Measurements from ENCODE around the gene NAGLU.
A peak's percentile ranks its signal among the peaks of the same experiment; 100 is the strongest.

The NAGLU gene

DNA sequence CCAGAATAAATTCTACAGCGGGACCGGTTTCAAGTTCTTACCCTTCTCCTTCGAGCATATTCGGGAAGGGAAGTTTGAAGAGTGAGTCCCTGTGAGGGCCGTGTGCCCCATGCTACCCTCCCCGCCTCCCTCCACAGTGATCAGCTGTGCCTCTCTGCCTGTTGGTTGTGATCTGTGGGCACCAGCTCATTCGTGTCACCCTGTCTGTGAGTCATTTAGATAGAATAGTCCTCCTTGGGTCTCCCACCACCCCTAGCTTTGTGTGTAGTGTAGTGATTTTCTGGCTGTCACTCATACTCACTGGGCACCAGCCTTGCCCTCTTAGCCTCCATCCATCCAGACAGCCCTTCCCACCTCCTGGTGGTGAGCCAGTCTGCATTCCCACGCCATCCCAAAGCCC, 15.0 kb upstream of the NAGLU start:
- H3K36me3 ChIP-seq (ENCODE audit: control insufficient read depth, insufficient read depth, low read length), result peaks cover 10% of the 10 kb centered on the region
- H3K27ac ChIP-seq (ENCODE audit: low read length), result no peak overlapping the region
- peaks cover 4% of the 10 kb centered on the region for H3K4me1 ChIP-seq (ENCODE audit: control insufficient read depth, insufficient read depth, low read length)

DNA sequence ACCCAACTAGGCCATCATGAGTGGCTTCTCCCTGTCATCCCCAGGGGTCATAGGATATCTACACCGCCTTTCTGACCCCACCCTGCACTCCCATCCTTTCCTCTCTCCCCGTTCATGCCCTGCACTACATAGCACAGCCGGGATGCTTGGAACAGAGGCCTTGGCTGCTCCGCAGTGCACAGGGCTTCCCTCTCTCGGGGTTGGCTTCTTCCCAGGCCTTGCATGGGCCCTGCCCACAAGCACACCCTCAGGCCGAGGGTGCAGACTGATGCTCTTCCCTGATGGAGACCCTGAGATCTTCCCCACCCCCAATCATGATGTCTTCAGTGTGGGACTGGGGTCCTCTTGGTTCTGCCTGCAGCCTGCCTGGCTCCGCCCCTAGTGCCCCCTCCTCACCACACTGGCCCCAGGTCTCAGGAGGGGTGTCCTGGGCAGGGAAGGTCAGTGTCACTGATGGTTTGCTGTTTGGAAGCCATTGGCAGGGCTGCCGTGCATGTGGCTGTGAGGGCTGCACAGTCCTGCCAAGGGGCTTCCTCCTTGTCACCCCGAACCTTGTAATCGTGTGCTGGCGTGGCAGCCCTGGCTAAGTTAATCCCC, 14.3 kb upstream of the NAGLU start:
- WGBS (ENCODE audit: insufficient coverage, insufficient read length), result no CpG with 5 or more reads among the region's 11 CpGs
- H3K27me3 ChIP-seq (ENCODE audit: control insufficient read depth, insufficient read depth, low read length), result no peaks in the 10 kb centered on the region
- peaks cover 4% of the 10 kb centered on the region for H3K4me1 ChIP-seq (ENCODE audit: control insufficient read depth, insufficient read depth, low read length)

More for the DNA sequence above, 15.0 kb upstream of the NAGLU start:
- Histone ChIP-seq H3K27me3 (ENCODE audit: control insufficient read depth, insufficient read depth, low read length) (no peaks in the 10 kb centered on the region), H3K4me3 (ENCODE audit: low read length) (no peak overlapping the region), H3K9me3 (ENCODE audit: control insufficient read depth, insufficient read depth, low read length) (no peaks in the 10 kb centered on the region)
- WGBS (ENCODE audit: insufficient coverage, insufficient read length), result no CpG with 5 or more reads among the region's 8 CpGs
- DNase-seq (ENCODE audit: low read depth, low spot score), result no peak

DNA sequence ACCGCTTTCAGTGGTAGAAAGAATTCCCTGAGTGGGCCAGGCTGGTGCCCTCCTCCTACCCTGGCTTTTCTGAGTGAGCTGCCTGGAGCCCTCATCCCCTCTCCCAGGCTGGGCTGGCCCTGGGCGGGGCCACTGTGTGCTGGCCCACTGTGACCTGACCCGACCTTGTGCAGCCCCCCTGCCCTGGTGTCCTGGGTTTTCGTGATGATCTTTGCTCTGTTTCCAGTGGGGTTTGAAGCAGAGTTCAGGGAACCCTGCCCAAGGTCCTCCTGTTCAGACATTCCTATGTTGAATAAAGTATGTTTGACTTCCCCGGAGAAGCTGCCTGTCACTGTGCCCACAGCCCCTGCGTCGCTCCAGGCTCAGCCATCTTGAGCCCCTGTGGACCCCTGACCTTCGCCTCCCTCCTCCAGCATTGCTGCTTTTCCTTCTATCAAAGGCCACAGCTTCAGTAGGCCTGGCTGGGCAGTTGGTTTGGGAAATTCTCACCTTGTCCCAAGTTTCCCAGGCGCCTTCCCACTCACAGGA, 13.7 kb upstream of the NAGLU start:
- peaks cover 4% of the 10 kb centered on the region for H3K4me1 ChIP-seq (ENCODE audit: control insufficient read depth, insufficient read depth, low read length)

More for the DNA sequence above, 14.3 kb upstream of the NAGLU start:
- Histone ChIP-seq H3K36me3 (ENCODE audit: control insufficient read depth, insufficient read depth, low read length) (peaks cover 10% of the 10 kb centered on the region), H3K9me3 (ENCODE audit: control insufficient read depth, insufficient read depth, low read length) (no peaks in the 10 kb centered on the region), H3K27ac (ENCODE audit: low read length) (no peak overlapping the region), H3K4me3 (ENCODE audit: low read length) (no peak overlapping the region)
- no peak for DNase-seq (ENCODE audit: low read depth, low spot score)

DNA sequence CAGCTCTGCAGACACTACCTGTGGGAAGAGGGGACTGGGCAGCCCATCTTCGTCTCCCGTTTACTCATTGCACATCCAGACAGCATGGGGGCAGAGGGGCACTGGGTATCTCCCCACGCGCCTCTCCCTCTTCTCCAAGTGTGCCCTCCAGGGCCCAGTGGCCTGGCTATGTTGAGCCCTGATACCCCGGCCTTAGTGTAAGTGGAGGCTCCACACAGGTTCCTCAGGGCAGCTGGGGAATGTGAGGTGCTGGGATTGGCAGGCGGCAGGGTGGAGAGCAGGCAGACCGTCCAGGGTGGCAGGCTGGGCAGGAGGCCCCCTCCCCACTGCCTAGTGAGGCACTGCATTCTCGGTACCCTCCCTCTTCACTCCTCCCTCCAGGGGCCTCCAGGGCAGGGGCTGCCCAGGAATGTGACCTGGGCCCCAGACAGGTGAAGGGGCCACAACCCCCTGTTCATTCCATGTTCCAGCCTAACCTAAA, 13.2 kb upstream of the NAGLU start:
- Histone ChIP-seq H3K36me3 (ENCODE audit: control insufficient read depth, insufficient read depth, low read length) (peaks cover 10% of the 10 kb centered on the region), H3K27ac (ENCODE audit: low read length) (no peak overlapping the region), H3K4me1 (ENCODE audit: control insufficient read depth, insufficient read depth, low read length) (peaks cover 4% of the 10 kb centered on the region), H3K9me3 (ENCODE audit: control insufficient read depth, insufficient read depth, low read length) (no peaks in the 10 kb centered on the region), H3K4me3 (ENCODE audit: low read length) (no peak overlapping the region), H3K27me3 (ENCODE audit: control insufficient read depth, insufficient read depth, low read length) (no peaks in the 10 kb centered on the region)
- no peak for DNase-seq (ENCODE audit: low read depth, low spot score)
- WGBS (ENCODE audit: insufficient coverage, insufficient read length), result no CpG with 5 or more reads among the region's 8 CpGs

More for the DNA sequence above, 13.7 kb upstream of the NAGLU start:
- H3K36me3 ChIP-seq (ENCODE audit: control insufficient read depth, insufficient read depth, low read length), result peaks cover 10% of the 10 kb centered on the region
- H3K4me3 ChIP-seq (ENCODE audit: low read length), result no peak overlapping the region
- H3K9me3 ChIP-seq (ENCODE audit: control insufficient read depth, insufficient read depth, low read length), result no peaks in the 10 kb centered on the region
- H3K27ac ChIP-seq (ENCODE audit: low read length), result no peak overlapping the region
- no CpG with 5 or more reads among the region's 9 CpGs for WGBS (ENCODE audit: insufficient coverage, insufficient read length)
- no peak for DNase-seq (ENCODE audit: low read depth, low spot score)
- H3K27me3 ChIP-seq (ENCODE audit: control insufficient read depth, insufficient read depth, low read length), result no peaks in the 10 kb centered on the region

DNA sequence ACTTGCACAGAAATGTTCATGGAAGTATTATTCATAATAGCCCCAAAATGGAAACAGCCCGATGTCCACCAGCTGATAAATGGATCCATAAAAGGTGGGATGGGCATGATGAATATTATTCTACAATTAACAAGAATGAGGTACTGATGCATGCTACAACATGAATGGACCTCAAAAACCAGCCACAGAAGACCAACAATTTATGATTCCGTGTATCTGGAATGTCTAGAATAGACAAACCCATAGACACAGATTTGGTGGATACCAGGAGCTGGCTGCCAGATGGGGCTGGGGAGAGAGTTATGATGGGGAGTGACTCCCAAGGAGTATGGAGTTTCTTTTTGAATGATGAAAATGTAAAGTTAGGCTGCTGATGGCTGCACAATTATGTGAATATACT, 10.8 kb upstream of the NAGLU start:
- WGBS (ENCODE audit: insufficient coverage, insufficient read length), result no CpG with 5 or more reads among the region's 2 CpGs
- Histone ChIP-seq H3K4me3 (ENCODE audit: low read length) (no peak overlapping the region), H3K4me1 (ENCODE audit: control insufficient read depth, insufficient read depth, low read length) (no peaks in the 10 kb centered on the region; the same call in 1 of the 2 replicates), H3K27me3 (ENCODE audit: control insufficient read depth, insufficient read depth, low read length) (no peaks in the 10 kb centered on the region), H3K9me3 (ENCODE audit: control insufficient read depth, insufficient read depth, low read length) (no peaks in the 10 kb centered on the region), H3K27ac (ENCODE audit: low read length) (no peak overlapping the region), H3K36me3 (ENCODE audit: control insufficient read depth, insufficient read depth, low read length) (peaks cover 10% of the 10 kb centered on the region)
- DNase-seq (ENCODE audit: low read depth, low spot score), result no peak

DNA sequence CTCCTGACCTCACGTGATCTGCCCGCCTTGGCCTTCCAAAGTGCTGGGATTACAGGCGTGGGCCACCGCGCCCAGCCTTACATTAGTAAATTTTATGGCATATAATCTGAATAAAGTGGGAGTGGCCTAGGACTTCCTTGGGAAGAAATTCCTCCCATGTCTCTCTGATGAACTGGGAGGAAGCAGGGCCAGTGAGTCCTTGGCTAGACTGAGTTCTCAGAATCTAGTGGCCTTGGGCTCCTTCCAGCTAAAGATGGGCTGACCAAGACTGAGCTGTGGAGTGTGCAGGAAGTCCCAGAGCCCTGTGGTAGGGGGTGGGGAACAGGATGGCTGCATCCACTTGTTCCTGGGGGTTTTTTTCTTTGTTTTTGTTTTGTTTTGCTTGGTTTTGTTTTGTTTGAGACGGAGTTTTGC, 10.0 kb upstream of the NAGLU start:
- peaks cover 10% of the 10 kb centered on the region for H3K36me3 ChIP-seq (ENCODE audit: control insufficient read depth, insufficient read depth, low read length)
- H3K4me1 ChIP-seq (ENCODE audit: control insufficient read depth, insufficient read depth, low read length), result no peaks in the 10 kb centered on the region; the same call in 1 of the 2 replicates
- no peak overlapping the region for H3K27ac ChIP-seq (ENCODE audit: low read length)
- WGBS (ENCODE audit: insufficient coverage, insufficient read length), result no CpG with 5 or more reads among the region's 6 CpGs
- H3K9me3 ChIP-seq (ENCODE audit: control insufficient read depth, insufficient read depth, low read length), result no peaks in the 10 kb centered on the region
- no peak for DNase-seq (ENCODE audit: low read depth, low spot score)
- H3K27me3 ChIP-seq (ENCODE audit: control insufficient read depth, insufficient read depth, low read length), result no peaks in the 10 kb centered on the region
- H3K4me3 ChIP-seq (ENCODE audit: low read length), result no peak overlapping the region

DNA sequence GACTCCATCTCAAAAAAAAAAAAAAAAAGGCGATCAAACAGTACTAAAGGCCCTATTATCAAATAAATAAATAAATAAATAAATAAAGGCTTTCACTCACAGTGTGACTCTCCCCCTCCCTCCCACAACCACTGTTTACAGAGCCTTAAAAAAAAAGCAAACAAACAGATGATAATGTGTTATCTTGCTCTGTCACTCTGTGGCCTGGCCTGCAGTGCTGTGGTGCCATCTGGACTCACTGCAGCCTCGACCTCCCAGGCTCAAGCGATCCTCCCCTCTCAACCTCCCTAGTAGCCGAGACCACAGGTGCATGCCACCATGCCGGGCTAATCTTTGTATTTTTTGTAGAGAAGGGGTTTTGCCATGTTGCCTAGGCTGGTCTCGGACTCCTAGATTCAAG, 8.1 kb upstream of the NAGLU start:
- WGBS (ENCODE audit: insufficient coverage, insufficient read length), result no CpG with 5 or more reads among the region's 6 CpGs
- H3K36me3 ChIP-seq (ENCODE audit: control insufficient read depth, insufficient read depth, low read length), result no peaks in the 10 kb centered on the region
- DNase-seq (ENCODE audit: low read depth, low spot score), result no peak
- no peak overlapping the region for H3K4me3 ChIP-seq (ENCODE audit: low read length)
- H3K27ac ChIP-seq (ENCODE audit: low read length), result no peak overlapping the region
- H3K27me3 ChIP-seq (ENCODE audit: control insufficient read depth, insufficient read depth, low read length), result no peaks in the 10 kb centered on the region
- H3K4me1 ChIP-seq (ENCODE audit: control insufficient read depth, insufficient read depth, low read length), result no peaks in the 10 kb centered on the region; the same call in 1 of the 2 replicates
- H3K9me3 ChIP-seq (ENCODE audit: control insufficient read depth, insufficient read depth, low read length), result no peaks in the 10 kb centered on the region

DNA sequence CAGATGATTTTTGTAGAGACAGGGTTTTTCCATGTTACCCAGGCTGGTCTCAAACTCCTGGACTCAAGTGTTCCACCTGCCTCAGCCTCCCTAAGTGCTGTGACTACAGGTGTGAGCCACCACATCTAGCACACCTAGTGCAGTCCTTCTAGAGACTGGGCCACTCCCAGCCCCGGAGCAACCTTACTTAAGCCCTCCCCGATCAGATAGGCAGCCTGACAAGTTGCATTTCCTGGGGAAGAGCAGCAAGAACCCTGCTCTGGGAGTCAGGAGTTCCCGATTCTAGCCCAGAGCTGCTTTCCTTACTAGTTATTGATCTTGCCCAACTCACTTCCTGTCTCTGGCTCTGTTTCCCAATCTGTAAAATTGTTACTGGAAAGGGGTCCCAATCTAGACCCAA, 7.0 kb upstream of the NAGLU start:
- Histone ChIP-seq H3K4me3 (ENCODE audit: low read length) (no peak overlapping the region), H3K27ac (ENCODE audit: low read length) (no peak overlapping the region), H3K27me3 (ENCODE audit: control insufficient read depth, insufficient read depth, low read length) (no peaks in the 10 kb centered on the region), H3K4me1 (ENCODE audit: control insufficient read depth, insufficient read depth, low read length) (no peaks in the 10 kb centered on the region; the same call in 1 of the 2 replicates), H3K36me3 (ENCODE audit: control insufficient read depth, insufficient read depth, low read length) (no peaks in the 10 kb centered on the region), H3K9me3 (ENCODE audit: control insufficient read depth, insufficient read depth, low read length) (no peaks in the 10 kb centered on the region)
- no peak for DNase-seq (ENCODE audit: low read depth, low spot score)
- no CpG with 5 or more reads among the region's 3 CpGs for WGBS (ENCODE audit: insufficient coverage, insufficient read length)

DNA sequence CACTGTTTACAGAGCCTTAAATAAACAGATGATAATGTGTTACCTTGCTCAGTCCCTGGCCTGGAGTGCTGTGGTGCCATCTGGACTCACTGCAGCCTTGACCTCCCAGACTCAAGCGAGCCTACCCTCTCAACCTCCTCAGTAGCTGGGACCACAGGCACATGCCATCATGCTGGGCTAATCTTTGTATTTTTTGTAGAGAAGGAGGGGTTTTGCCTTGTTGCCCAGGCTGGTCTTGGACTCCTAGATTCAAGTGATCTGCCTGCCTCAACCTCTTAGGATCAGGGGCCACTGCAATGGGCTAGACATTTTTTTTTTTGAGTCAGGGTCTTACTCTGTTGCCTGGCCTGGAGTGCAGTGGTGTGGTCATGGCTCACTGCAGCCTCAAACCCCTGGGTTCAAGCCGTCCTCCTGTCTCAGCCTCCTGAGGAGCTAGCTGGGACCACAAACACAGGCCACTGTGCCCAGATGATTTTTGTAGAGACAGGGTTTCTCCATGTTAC, 5.0 kb upstream of the NAGLU start:
- Histone ChIP-seq H3K4me1 (ENCODE audit: control insufficient read depth, insufficient read depth, low read length) (peaks cover 3% of the 10 kb centered on the region), H3K27me3 (ENCODE audit: control insufficient read depth, insufficient read depth, low read length) (no peaks in the 10 kb centered on the region), H3K36me3 (ENCODE audit: control insufficient read depth, insufficient read depth, low read length) (no peaks in the 10 kb centered on the region), H3K9me3 (ENCODE audit: control insufficient read depth, insufficient read depth, low read length) (no peaks in the 10 kb centered on the region), H3K4me3 (ENCODE audit: low read length) (no peak overlapping the region), H3K27ac (ENCODE audit: low read length) (no peak overlapping the region)
- no CpG with 5 or more reads among the region's 2 CpGs for WGBS (ENCODE audit: insufficient coverage, insufficient read length)
- no peak for DNase-seq (ENCODE audit: low read depth, low spot score)

DNA sequence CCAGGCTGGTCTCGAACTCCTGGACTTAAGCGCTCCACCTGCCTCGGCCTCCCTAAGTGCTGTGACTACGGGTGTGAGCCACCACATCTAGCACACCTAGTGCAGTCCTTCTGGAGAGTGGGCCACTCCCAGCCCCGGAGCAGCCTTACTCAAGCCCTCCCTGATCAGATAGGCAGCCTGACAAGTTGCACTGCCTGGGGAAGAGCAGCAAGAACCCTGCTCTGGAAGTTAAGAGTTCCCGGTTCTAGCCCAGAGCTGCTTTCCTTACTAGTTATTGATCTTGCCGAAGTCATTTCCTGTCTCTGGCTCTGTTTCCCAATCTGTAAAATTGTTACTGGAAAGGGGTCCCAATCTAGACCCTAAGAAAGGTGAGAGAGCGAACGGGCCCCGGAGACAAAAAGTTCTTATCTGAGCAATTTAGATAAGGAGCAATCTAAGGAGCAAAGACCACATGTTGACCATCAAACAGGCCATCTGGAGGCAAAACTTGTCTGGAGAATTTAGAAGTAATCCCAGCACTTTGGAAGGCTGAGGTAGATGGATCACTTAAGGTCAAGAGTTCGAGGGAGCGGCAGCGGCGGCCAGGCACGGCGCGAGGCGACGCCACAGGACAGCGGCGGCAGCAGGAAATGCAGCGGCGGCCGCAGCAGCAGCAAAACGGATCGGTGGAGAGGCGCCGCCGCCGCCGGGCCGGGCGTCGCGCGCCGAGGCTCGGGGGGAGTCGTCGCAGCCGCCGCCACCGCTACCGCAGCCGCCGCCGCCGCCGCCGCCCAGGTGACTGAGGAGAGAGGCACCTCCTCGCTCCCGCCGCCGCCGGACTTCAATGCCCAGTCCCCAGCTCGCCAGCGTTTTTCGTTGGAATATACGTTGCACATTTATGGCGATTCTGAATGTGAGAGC, 4.3 kb upstream of the NAGLU start:
- Histone ChIP-seq H3K4me3 (ENCODE audit: low read length) (peak overlapping the region; percentile 10; the same call in 1 of the 2 replicates), H3K36me3 (ENCODE audit: control insufficient read depth, insufficient read depth, low read length) (no peaks in the 10 kb centered on the region), H3K9me3 (ENCODE audit: control insufficient read depth, insufficient read depth, low read length) (no peaks in the 10 kb centered on the region), H3K4me1 (ENCODE audit: control insufficient read depth, insufficient read depth, low read length) (peaks cover 3% of the 10 kb centered on the region), H3K27me3 (ENCODE audit: control insufficient read depth, insufficient read depth, low read length) (no peaks in the 10 kb centered on the region), H3K27ac (ENCODE audit: low read length) (no peak overlapping the region)
- no peak for DNase-seq (ENCODE audit: low read depth, low spot score)
- WGBS (ENCODE audit: insufficient coverage, insufficient read length), result no CpG with 5 or more reads among the region's 60 CpGs
